NCI-H510A treated with DMSO at 0.1 percent for 48 hours (cell line): ENCODE data around the gene DHRS7B.
"Not testable (repeated sequence)": the region's sequence is repeated elsewhere in the genome, so short reads cannot be mapped to it uniquely, and the experiment has no call there.

Source experiments
- DNase-seq: peaks from one replicate; lab custom pipeline; 2025; lab: John Stamatoyannopoulos, UW

DHRS7B gene

DNA sequence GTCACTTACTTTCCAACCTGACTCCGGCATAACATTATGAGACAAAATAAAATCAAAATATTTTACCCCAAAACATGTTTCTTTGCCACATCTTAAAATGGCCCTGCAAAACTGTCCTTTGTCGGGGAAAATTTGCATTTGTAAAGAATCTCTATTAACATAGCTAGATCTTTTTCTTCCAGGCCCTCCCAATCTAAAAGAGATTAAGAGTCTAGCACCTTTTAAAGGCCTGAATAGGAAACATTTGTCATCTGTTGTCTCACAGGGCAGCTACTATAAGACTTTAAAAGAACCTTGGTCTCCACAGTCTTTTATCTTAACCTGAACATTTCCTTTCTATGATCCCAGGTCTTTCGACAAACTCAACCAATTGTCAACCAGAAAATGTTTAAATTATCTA, 18.1 kb upstream of the DHRS7B start:
- no peak for DNase-seq

DNA sequence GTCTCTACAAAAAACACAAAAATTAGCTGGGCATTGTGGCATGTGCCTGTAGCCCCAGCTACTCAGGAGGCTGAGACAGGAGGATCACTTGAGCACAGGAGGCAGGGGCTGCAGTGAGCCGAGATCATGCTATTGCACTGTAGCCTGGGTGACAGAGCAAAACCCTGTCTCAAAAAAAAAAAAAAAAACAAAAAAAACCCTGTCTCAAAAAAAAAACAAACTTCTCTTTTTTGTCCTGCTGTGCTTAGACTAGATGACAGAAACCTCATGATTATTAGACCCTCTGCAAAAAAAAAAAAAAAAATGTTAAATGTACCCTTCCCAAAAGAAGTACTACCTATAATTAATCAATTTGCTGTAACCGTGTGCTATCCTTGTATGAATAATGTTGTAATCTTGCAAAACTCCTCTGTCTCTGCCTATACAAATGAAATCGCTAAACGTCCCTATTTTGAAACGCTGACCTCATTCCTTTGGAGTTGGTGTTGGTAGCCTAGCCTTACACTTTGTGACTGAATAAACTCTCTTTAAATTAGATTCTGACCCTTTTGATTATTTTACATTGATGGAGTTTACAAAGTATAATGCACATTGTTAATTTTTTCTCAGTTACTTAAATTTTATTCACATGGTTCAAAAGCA, 13.6 kb upstream of the DHRS7B start:
- DNase-seq = no peak

DNA sequence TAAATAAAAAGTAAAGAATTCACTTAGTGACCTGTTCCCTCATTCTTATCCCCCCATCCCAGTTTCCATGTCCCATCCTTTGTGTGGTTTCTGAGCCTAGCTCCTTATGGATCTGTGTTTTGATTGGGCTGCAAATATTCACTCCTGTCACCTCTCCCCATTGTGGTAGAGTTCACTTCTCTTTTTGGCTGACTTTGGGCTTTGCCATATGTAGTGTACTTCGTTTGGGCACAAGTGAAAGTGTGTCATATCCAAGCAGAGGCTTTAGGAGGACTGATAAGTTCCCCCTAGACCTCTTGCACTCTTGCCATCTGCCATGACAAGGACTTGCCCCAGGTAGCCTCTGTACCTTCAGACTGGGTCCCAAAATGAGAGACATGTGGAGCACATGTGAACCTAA, 13.0 kb upstream of the DHRS7B start:
- DNase-seq = no peak

DNA sequence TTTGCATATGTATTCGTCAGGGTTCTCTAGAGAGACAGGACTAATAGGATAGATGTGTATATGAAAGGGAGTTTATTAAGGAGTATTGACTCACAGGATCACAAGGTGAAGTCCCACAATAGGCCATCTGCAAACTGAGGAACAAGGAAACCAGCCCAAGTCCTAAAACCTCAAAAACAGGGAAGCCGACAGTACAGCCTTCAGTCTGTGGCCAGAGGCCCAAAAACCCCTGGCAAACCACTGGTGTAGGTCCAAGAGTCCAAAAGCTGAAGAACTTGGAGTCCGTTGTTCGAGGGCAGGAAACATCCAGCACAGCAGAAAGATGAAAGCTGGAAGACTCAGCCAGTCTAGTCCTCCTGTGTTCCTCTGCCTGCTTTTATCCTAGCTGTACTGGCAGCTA, 12.0 kb upstream of the DHRS7B start:
- not testable (repeated sequence) for DNase-seq

DNA sequence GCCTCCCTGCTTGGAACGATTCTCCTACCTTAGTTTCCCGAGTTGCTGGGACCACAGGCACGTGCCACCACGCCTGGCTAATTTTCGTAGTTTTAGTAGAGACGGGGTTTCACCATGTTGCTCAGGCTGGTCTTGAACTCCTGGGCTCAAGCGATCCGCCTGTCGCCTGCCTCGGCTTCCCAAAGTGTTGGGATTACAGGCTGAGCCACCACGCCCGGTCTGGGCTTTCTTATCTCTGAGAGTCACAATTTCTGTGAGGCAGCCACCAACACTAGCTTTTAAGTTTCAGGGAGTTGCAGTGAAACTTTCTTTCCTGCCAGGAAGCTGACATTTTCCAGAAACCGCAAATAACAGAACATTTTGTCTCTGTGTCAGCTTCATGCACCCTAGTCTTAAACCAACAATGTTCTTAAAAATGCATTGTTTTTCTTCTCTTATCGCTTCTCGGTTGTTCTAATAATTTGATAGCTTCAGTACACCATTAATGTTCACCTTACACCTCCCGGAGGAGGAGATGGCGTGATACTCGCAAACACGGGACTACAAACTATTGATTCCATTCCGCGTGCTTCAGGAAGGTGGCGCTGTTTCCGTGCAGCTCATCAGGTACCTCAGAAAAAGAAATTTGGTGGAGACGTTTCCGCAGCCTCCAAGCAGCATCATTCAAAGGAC, 7.4 kb upstream of the DHRS7B start:
- DNase-seq = peak; percentile 88

DNA sequence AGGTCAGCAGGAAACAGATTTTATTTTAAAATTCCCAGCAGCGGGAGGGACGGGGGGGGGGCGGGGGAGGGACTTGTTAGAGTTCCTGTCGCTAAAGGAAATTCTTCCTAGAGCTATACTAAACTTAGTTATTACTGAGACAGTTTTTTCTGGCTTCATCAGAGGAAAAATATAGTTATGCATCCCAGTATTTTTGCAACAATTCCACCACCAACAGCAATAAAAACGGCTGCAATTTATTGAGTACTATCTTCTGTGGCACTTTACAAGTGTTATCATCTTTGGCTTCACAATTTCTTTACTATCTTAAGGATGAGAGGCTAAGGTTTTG, 6.9 kb upstream of the DHRS7B start:
- no peak for DNase-seq

DNA sequence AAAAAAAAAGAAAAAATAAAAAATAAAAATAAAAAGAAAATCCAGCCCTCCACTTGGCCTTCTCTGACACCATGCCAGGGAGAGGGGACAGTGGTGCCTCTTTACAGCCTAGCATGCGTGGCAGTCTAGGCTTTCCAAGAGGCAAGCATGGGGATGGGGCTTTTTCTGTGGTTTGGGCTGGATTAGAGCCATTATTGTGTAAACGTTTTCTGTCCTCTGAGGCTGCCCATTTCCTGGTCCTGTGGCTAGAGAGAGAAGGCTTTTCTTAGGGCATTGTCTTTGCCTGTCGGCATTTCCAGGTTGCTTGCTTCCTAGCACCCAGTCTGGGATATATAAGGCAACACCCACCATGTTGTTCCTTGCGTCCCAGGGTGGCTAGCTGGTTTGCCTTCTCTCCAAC, 2.7 kb upstream of the DHRS7B start:
- DNase-seq = no peak

DNA sequence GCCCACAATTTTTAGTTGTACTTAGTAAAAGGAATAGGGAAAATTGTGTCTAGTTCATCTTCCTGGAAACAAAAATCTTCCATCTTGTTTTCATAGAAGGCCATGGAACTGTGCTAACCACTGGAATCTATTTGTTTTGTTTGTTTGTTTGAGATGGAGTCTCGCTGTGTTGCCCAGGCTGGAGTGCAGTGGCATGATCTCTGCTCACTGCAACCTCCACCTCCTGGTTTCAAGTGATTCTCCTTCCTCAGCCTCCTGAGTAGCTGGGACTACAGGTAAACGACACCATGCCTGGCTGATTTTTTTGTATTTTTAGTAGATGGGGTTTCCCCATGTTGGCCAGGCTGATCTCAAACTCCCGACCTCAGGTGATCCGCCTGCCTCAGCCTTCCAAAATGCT, 2.2 kb upstream of the DHRS7B start:
- DNase-seq = not testable (repeated sequence)

DNA sequence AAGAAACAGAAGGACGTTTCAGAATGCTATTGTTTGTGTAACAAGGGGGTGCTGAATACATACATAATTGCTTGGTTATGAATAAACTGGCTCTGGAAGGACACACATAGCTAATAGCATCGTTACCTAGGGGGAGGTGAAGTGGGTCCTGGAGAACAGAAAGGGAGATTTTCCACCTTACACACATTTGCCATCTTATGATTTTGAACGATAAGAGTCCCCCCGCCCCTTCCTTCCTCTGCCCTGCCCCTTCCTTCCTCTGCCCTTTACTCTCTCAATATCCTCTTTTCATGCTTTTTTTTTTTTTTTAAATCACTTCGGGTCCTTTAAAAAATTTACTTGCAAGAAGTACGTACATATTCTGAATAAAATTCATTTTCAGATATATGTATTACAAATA, 902 bp upstream of the DHRS7B start:
- no peak for DNase-seq

DNA sequence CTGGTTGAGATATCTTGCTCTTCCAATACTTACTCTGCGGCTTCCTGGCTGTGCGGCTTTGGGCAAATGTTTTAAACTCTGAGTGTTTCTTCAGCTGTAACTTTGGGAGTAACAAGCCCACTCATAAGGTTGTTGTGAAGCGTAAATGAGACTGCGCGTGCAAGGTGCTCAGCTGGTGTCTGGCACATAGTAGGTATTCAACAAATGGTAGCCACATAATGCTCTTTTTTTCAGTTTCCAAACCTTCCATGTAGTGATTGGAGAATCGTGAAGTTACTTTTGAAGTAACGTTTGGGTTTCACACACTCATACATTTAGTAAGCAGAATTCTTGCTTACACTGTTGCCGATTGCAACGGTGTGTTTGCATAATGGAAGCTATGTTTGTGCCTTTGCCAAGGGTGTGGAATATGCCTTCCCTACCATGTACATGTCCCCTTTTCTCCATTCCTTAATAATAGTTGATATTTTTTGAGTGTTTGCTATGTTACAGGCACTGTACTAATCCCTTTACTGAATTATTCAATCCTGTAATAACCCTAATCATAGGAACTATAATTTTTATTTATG, 829 bp downstream of the DHRS7B start:
- DNase-seq = no peak

DNA sequence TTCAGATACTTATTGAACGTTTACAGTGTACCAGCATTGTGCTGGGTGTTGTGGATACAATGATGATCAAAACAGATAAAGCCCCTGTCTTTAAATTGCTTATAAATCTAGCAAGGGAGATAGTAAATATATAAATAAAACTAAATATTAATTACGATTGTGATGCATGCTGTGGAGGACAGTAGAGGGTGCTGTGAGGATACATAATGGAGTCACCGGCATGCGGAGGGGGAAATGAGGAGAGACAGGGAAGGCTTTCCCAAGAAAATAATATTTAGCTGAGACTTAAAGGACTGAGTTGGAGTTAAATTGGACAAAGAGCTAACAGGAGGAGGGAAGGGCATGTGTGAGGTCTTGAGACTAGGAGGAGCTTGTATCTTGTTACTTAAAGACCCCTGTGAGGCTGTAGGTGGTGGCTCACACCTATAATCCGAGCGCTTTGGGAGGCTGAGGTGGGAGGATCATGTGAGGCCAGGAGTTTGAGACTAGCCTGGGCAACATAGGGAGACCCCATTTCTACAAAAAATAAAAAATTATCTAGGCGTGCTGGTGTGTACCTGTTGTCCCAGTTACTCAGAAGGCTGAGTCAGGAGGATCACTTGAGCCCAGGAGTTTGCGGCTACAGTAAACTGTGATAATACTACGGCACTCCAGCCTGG, 2.4 kb downstream of the DHRS7B start:
- DNase-seq = no peak

DNA sequence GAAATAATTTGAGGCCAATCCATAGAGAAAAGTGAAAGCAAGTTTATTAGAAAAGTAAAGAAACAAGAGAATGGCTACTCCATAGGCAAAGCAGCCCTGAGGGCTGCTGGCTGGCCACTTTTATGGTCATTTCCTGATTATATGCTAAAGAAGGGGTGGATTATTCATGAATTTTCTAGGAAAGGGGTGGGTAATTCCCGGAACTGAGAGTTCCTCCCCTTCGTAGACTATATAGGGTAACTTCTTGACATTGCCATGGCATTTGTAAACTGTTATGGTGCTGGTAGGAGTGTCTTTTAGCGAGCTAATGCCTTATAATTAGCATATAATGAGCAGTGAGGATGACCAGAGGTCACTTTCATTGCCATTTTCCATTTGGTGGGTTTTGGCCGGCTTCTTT, 4.4 kb downstream of the DHRS7B start:
- no peak for DNase-seq

DNA sequence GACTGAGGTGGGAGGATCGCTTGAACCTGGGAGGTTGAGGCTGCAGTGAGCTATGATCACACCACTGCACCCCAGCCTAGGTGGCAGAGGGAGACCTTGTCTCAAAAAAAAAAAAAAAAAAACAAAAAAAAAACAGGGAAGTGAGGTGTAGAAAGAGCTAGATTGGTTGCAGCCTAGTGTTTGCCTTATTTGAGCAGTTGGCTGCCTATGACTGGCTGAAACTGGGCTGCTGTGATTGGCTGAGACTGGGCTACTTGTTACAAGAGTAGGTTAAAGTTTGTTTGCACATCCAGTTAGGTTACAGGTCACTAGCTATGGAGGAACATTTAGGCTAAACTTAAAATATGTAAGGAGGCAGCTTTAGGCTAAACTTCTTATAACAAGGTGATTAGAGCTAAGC, 5.7 kb downstream of the DHRS7B start:
- DNase-seq = no peak

DNA sequence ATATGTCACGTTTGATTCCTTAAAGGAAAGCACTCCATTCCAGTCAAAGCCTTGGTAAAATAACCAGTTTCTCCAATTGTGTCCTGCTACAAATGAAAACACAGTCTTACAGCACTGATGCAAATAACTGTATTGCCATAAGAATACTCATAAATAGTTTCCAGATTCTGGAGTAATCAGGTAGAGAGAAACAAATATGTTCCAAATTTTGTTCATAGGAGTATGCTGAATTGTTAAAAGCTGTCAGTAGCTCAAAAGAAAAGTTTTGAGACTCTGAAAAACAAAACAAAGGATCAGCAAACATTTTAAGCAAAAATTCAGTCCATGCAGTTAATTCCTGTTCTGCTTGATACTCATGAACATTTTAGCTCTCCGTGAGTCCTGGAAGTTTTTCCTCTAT, 7.8 kb downstream of the DHRS7B start:
- DNase-seq = no peak

DNA sequence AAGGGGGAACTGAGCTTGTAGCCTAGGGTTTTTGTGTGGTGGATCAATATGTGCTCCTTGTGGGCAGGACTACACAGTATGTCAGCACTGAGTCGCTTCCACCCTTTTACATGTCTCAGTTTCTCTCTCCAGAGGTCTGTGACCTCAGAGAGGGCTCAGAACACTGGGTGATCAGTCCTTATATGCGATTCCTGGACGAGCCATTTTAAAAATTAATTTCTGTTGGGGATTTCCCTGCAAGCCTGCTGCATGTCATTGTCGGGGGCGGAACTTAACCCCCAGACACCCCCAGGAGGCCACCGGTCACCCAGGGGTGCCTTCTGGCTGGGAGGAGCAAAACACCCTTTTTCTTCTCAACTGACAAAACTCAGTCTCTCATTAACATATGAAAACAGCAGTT, 14.1 kb downstream of the DHRS7B start:
- no peak for DNase-seq

DNA sequence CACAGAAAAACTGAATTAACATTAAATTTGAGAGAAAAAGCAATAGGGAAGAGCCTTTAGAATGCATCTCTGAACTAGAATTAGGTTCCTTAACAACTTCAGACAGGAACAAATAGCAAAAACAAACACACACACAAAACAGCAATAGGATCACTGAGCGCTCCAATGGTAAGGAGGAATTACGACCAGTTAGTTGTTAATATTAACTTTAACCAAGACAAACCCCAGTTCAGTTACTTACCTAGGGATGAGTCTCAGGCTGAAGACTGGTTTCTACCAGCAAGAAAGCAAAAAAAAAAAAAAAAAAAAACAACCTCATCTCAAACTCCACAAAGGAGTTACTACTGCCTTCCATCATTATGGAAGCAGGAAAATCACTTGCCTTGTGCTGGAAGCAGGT, 14.6 kb downstream of the DHRS7B start:
- no peak for DNase-seq

DNA sequence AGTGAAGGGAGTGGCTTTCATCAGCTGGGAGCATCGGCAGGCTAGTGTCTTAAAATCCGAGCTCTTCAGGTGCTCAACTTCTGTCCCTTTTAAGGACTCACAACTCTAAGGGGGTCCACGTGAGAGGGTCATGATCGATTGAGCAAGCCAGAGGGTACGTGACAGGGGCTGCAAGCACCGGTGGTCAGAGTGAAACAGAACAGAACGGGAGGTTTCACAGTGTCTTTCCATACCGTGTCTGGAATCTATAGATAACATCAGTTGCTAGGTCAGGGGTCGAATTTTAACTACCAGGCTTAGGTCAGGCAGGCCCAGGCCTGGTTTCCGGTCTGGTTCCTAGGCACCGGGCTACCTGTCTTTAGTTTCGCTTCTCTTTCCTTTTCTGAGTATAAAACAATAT, 15.3 kb downstream of the DHRS7B start:
- not testable (repeated sequence) for DNase-seq

DNA sequence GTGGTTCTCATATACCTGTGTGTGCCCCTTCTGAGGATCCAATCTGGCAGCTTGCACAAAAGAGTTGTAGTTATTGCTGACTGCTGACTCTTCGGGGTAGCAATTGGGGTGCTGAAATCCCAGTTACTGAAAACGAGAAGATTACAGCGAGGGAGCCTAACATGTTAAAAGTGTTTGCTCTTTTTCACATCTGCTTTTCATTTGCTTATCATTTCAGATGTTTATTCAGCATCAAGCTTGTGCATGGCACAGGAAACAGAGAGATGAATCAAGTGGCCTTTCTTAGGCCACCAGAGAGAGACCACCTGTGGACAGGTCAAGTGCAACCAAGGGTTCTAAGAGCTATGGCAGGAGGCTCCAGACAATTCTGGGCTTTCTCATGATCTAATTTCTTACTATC, 16.9 kb downstream of the DHRS7B start:
- no peak for DNase-seq

DNA sequence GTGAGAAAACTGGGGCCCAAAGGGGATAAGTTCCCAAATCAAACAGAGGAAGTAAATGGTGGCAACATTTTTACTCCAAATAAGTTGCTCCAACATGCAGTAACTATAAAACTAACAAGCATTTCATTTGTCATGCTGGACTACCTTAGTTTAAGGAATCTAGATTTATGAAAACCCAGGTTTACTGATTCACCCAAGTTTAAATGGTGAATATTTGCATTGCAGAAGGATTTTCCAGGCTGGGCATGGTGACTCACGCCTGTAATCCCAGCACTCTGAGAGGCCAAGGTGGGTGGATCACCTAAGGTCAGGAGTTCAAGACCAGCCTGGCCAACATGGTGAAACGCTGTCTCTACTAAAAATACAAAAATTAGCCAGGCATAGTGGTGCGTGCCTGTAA, 17.5 kb downstream of the DHRS7B start:
- not testable (repeated sequence) for DNase-seq

DNA sequence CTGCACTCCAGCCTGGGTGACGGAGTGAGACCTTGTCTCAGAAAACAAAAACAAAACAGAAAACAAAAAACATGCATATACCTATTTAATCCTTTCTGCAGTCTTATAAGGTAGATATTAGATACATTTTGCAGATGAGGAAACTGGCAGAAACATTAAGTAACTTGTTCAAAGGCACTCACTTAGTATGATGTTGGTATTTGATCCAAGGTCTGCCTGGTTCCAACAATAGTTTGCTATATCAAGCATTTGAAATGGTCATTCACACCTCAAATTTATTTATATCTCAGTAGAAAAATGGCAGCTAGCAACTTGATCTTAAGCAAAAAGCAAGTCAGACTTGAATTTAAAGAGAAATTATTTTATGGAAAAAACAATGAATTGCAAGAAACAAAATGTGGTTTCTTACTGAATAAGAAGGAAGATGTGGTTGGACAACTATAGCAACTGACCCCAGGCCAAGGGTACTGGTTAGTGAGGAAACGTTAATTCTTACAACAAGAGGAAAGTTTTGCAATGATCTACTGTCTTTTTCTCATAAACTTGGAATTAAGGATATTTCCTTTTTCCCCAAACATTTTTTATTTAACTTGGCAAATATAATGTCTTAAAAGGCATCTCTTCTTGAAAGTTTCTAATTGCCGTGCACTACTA, 19.7 kb downstream of the DHRS7B start:
- no peak for DNase-seq

DNA sequence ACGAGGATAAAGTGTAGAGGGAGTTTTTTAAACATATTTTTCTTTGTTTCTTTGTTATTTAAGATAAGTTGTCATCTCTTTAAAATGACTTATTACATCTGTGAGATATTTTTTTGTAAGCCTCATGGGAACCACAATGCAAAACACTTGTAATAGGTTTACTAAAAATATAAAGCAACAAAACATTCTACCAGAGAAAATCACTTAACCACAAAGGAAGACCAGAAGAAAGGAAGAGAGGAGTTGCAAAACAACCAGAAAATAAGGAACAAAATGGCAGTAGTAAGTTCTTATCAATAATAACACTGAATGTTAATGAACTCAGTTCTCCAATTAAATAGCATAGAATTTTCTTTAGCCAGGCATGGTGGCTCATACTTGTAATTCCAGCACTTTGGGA, 22.9 kb downstream of the DHRS7B start:
- no peak for DNase-seq

DNA sequence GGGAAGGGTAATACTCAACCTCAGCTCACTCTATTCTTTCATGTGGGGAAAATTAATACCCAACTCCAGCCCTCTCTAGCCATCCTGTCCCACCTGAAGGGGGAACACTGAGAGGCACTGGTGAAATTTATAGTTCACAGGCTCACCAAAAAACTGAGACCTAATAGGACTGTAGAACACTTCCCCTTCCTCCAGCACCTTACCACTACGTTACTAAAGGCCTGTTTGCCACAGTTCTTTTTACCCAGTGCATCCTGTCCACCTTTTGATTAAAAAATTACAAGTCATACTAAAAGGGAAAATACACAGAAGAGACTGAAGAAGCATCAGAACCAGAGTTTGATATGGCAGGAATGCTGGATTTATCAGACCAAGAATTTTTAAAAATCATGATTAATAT, 26.0 kb downstream of the DHRS7B start:
- DNase-seq = no peak
